ENCODE measurements around the gene KAT8. TPM values are rescaled to one million over a fixed set of nuclear protein-coding genes. Genes with fewer than 3 reads are reported as not detected.
A peak's percentile ranks its signal among the peaks of the same experiment; 100 is the strongest.

KAT8 gene
- total and polyA plus RNA-seq, 10 of the 15 experiments (the other 5 are each of a cell fraction or from before 2014, with no cell fraction given): 5.5 to 55.8 (median 39.6) TPM

DNA sequence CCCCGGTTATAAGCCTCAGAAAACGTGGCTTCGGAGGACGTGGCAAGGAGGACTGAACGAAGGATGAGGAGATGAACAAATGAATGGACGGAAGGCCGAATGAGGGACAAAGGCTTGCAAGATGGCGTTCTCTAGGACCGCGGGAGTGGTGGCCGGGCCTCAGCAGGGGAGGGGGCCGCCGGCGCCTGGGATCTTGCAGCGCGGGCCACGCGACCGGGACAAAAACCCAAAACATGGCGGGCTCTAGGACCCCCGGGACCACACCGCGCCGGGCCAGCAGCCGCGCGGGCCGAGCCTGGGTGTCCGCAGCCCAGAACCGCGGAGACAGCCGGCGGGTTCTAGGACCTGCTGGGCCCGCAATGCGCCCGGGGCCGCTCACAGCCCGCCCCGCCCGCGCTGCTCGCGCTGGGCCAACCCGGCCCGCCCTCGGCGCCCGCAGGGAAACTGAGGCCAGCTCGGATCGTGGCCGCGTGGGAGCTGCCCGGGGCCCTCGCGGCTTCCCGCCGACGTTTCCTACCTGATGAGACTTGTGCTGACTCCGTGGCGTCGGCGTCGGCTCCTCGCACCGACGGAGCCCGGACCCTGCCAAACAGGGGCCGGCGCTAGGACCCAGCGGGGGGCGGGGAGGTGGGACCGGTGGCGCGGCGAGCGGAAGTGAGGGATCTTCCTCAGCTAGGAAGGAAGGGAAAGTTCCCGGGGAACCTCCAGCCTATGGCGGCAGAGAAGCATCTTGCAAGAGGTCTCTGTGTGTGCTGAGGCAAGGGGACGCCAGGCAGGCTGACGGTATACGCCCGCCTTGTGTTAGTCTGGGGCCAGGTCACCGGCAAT lies 44.1 kb upstream of the KAT8 start (continued):
- TF ChIP-seq TCF3 (IDR thresholded peaks at IDR 0.05; ENCODE audit: borderline replicate concordance, insufficient read depth, low read depth, low read length): 0 out of 2 replicates have a peak, but pooled peaks have one; percentile 37
- no peak for TF ChIP-seq CHD4 (IDR thresholded peaks at IDR 0.05)
- peak; percentile 59; the same call in 1 of the 3 replicates for TF ChIP-seq POU2F2 (IDR thresholded peaks at IDR 0.05; ENCODE audit: borderline replicate concordance, low read depth, low read length)
- no peak for TF ChIP-seq HDAC6 (IDR thresholded peaks at IDR 0.05; ENCODE audit: unreplicated experiment)
- TF ChIP-seq, protein P1, sequence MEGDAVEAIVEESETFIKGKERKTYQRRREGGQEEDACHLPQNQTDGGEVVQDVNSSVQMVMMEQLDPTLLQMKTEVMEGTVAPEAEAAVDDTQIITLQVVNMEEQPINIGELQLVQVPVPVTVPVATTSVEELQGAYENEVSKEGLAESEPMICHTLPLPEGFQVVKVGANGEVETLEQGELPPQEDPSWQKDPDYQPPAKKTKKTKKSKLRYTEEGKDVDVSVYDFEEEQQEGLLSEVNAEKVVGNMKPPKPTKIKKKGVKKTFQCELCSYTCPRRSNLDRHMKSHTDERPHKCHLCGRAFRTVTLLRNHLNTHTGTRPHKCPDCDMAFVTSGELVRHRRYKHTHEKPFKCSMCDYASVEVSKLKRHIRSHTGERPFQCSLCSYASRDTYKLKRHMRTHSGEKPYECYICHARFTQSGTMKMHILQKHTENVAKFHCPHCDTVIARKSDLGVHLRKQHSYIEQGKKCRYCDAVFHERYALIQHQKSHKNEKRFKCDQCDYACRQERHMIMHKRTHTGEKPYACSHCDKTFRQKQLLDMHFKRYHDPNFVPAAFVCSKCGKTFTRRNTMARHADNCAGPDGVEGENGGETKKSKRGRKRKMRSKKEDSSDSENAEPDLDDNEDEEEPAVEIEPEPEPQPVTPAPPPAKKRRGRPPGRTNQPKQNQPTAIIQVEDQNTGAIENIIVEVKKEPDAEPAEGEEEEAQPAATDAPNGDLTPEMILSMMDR (IDR thresholded peaks at IDR 0.05 in 2 of 3, conservative IDR thresholded peaks at IDR 0.05 in 1 of 3; ENCODE audit: control insufficient read depth in 2 of 3, extremely low read depth in 1 of 3, insufficient read depth in 1 of 3, low read depth in 3 of 3, low read length in 3 of 3): no peak
- TF ChIP-seq YBX1 (IDR thresholded peaks at IDR 0.05): no peak
- TF ChIP-seq, protein P2, sequence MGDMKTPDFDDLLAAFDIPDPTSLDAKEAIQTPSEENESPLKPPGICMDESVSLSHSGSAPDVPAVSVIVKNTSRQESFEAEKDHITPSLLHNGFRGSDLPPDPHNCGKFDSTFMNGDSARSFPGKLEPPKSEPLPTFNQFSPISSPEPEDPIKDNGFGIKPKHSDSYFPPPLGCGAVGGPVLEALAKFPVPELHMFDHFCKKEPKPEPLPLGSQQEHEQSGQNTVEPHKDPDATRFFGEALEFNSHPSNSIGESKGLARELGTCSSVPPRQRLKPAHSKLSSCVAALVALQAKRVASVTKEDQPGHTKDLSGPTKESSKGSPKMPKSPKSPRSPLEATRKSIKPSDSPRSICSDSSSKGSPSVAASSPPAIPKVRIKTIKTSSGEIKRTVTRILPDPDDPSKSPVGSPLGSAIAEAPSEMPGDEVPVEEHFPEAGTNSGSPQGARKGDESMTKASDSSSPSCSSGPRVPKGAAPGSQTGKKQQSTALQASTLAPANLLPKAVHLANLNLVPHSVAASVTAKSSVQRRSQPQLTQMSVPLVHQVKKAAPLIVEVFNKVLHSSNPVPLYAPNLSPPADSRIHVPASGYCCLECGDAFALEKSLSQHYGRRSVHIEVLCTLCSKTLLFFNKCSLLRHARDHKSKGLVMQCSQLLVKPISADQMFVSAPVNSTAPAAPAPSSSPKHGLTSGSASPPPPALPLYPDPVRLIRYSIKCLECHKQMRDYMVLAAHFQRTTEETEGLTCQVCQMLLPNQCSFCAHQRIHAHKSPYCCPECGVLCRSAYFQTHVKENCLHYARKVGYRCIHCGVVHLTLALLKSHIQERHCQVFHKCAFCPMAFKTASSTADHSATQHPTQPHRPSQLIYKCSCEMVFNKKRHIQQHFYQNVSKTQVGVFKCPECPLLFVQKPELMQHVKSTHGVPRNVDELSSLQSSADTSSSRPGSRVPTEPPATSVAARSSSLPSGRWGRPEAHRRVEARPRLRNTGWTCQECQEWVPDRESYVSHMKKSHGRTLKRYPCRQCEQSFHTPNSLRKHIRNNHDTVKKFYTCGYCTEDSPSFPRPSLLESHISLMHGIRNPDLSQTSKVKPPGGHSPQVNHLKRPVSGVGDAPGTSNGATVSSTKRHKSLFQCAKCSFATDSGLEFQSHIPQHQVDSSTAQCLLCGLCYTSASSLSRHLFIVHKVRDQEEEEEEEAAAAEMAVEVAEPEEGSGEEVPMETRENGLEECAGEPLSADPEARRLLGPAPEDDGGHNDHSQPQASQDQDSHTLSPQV (IDR thresholded peaks at IDR 0.05): peak; percentile 65
- TF ChIP-seq, protein P3, sequence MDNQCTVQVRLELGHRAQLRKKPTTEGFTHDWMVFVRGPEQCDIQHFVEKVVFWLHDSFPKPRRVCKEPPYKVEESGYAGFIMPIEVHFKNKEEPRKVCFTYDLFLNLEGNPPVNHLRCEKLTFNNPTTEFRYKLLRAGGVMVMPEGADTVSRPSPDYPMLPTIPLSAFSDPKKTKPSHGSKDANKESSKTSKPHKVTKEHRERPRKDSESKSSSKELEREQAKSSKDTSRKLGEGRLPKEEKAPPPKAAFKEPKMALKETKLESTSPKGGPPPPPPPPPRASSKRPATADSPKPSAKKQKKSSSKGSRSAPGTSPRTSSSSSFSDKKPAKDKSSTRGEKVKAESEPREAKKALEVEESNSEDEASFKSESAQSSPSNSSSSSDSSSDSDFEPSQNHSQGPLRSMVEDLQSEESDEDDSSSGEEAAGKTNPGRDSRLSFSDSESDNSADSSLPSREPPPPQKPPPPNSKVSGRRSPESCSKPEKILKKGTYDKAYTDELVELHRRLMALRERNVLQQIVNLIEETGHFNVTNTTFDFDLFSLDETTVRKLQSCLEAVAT (IDR thresholded peaks at IDR 0.05): peak; percentile 70
- 0 out of 2 replicates have a peak, but pooled peaks have one; percentile 30 for TF ChIP-seq IRF4 (IDR thresholded peaks at IDR 0.05; ENCODE audit: low read depth, low read length)
- TF ChIP-seq, protein P4, sequence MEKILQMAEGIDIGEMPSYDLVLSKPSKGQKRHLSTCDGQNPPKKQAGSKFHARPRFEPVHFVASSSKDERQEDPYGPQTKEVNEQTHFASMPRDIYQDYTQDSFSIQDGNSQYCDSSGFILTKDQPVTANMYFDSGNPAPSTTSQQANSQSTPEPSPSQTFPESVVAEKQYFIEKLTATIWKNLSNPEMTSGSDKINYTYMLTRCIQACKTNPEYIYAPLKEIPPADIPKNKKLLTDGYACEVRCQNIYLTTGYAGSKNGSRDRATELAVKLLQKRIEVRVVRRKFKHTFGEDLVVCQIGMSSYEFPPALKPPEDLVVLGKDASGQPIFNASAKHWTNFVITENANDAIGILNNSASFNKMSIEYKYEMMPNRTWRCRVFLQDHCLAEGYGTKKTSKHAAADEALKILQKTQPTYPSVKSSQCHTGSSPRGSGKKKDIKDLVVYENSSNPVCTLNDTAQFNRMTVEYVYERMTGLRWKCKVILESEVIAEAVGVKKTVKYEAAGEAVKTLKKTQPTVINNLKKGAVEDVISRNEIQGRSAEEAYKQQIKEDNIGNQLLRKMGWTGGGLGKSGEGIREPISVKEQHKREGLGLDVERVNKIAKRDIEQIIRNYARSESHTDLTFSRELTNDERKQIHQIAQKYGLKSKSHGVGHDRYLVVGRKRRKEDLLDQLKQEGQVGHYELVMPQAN (conservative IDR thresholded peaks at IDR 0.05): peak; percentile 42
- peak; percentile 51 for TF ChIP-seq HCFC1 (IDR thresholded peaks at IDR 0.05; ENCODE audit: low read length)
- no peak for TF ChIP-seq BCL11A (IDR thresholded peaks at IDR 0.05; ENCODE audit: low read depth, low read length)
- TF ChIP-seq POLR2A (IDR thresholded peaks at IDR 0.05; ENCODE audit: low read depth, low read length): peak; percentile 67
- 0 out of 2 replicates have a peak, but pooled peaks have one; percentile 7 for TF ChIP-seq RAD21 (IDR thresholded peaks at IDR 0.05; ENCODE audit: insufficient read depth, low read depth, low read length)
- TF ChIP-seq YY1 (IDR thresholded peaks at IDR 0.05; ENCODE audit: low read depth, low read length): peak; percentile 87
- TF ChIP-seq GATAD2B (conservative IDR thresholded peaks at IDR 0.05; ENCODE audit: low read depth): peak; percentile 96
- peak; percentile 42 for TF ChIP-seq KLF5 (IDR thresholded peaks at IDR 0.05; ENCODE audit: partially characterized antibody)
- peak in 1 of 2 experiments; percentile 81; a peak in 2 of 3 replicates for TF ChIP-seq EGR1 (IDR thresholded peaks at IDR 0.05; ENCODE audit: borderline replicate concordance in 1 of 2, low read depth in 2 of 2, low read length in 2 of 2)
- TF ChIP-seq SUPT20H (IDR thresholded peaks at IDR 0.05; ENCODE audit: borderline replicate concordance, control insufficient read depth, low read depth, low read length): no peak

Measured in GM12878 (cell line).